Liver (tissue), 9 donors: ENCODE results near the gene SYT6. TPM values are rescaled to one million over a fixed set of nuclear protein-coding genes. Genes with fewer than 3 reads are reported as not detected.

Source experiments
- DNase-seq: peaks from one replicate; pipeline ENCODE4 v3.0.0-alpha.2; 2017; ENCODE audit warnings: low spot score
- H3K27ac ChIP-seq, 2 donors: one replicate each; pipeline ENCODE4 v1.7.0; 2013; ENCODE audit warnings: inconsistent platforms in 2 of 2, low read length in 2 of 2, control low read depth in 1 of 2, low read depth in 1 of 2, mild to moderate bottlenecking in 1 of 2
- H3K27me3 ChIP-seq, 4 donors: one replicate each; pipeline versions ENCODE4 v1.6.1 to v1.7.0; 2013; ENCODE audit warnings: low read length in 3 of 4, inconsistent platforms in 1 of 4, mild to moderate bottlenecking in 1 of 4, moderate library complexity in 1 of 4; ENCODE audit not compliant: control insufficient read depth in 4 of 4, insufficient read depth in 4 of 4
- H3K36me3 ChIP-seq, 4 donors: one replicate each; pipeline versions ENCODE4 v1.6.1 to v1.7.0; 2013; ENCODE audit warnings: low read length in 3 of 4, mild to moderate bottlenecking in 3 of 4, low read depth in 1 of 4, moderate library complexity in 1 of 4; ENCODE audit not compliant: control insufficient read depth in 4 of 4, insufficient read depth in 3 of 4
- H3K4me1 ChIP-seq, 4 donors: one replicate each; pipeline versions ENCODE4 v1.6.1 to v1.7.0; 2013; ENCODE audit warnings: low read length in 3 of 4, mild to moderate bottlenecking in 3 of 4, moderate library complexity in 1 of 4; ENCODE audit not compliant: control insufficient read depth in 4 of 4, insufficient read depth in 4 of 4
- H3K4me3 ChIP-seq, 3 donors: one replicate each; pipeline versions ENCODE4 v1.6.1 to v1.7.0; 2013; ENCODE audit warnings: low read length in 3 of 3, control low read depth in 1 of 3, low read depth in 1 of 3, mild to moderate bottlenecking in 1 of 3
- H3K9ac ChIP-seq, 2 donors: one replicate each; pipeline ENCODE4 v1.7.0; 2013; ENCODE audit warnings: low read length in 2 of 2, mild to moderate bottlenecking in 2 of 2, moderate library complexity in 2 of 2, control low read depth in 1 of 2, low read depth in 1 of 2
- H3K9me3 ChIP-seq, 4 donors: one replicate each; pipeline versions ENCODE4 v1.6.1 to v1.7.0; 2013; ENCODE audit warnings: low read length in 3 of 4; ENCODE audit not compliant: control insufficient read depth in 4 of 4
- ATF3 ChIP-seq: IDR thresholded peaks from 2 replicates; pipeline ENCODE4 v1.6.1; 2016; ENCODE audit warnings: antibody characterized with exemption
- CTCF ChIP-seq: fragments of 150-350 bp; IDR thresholded peaks from 2 replicates; pipeline ENCODE4 v1.5.1; 2017; ENCODE audit warnings: improper control_type of control experiment, low read depth, low read length; ENCODE audit not compliant: missing input control
- EGR1 ChIP-seq, 2 donors: IDR thresholded peaks; 2 replicates each; pipeline ENCODE4 v1.6.1; 2016 to 2018; ENCODE audit warnings: antibody characterized with exemption in 2 of 2, low read depth in 2 of 2
- FOXA1 ChIP-seq: IDR thresholded peaks from 2 replicates; pipeline ENCODE4 v1.6.1; 2016; ENCODE audit warnings: antibody characterized with exemption
- FOXA2 ChIP-seq: IDR thresholded peaks from 2 replicates; pipeline ENCODE4 v1.6.1; 2016; ENCODE audit warnings: antibody characterized with exemption
- HNF4A ChIP-seq, 2 donors: conservative IDR thresholded peaks; 2 replicates each; pipeline ENCODE4 v1.6.1; 2016; ENCODE audit warnings: antibody characterized with exemption in 2 of 2, mild to moderate bottlenecking in 2 of 2
- REST ChIP-seq: IDR thresholded peaks from 2 replicates; pipeline ENCODE4 v1.6.1; 2016; ENCODE audit warnings: antibody characterized with exemption, mild to moderate bottlenecking
- RXRA ChIP-seq, 2 donors: IDR thresholded peaks; 2 replicates each; pipeline ENCODE4 v1.6.1; 2017 to 2018; ENCODE audit warnings: antibody characterized with exemption in 2 of 2, mild to moderate bottlenecking in 1 of 2
- TAF1 ChIP-seq: conservative IDR thresholded peaks from 2 replicates; pipeline ENCODE4 v1.6.1; 2016; ENCODE audit warnings: antibody characterized with exemption, mild to moderate bottlenecking
- YY1 ChIP-seq: IDR thresholded peaks from 2 replicates; pipeline ENCODE4 v1.6.1; 2016; ENCODE audit warnings: antibody characterized with exemption, mild to moderate bottlenecking
- ZBTB33 ChIP-seq: IDR thresholded peaks from 2 replicates; pipeline ENCODE4 v1.6.1; 2016; ENCODE audit warnings: antibody characterized with exemption
- WGBS: extraction: QIAGEN DNeasy Blood & Tissue Kit; methylation state at CpG from one replicate; pipeline ENCODE4 v1.1.7; 2013; 5-methylcytosine and 5-hydroxymethylcytosine counted together
- polyA plus RNA-seq, 2 donors: library from polyadenylated mRNA; stranded (reverse) in 1 of 2; unstranded in 1 of 2; fragments of 200-250 nt in 1 of 2; fragments of >200 nt in 1 of 2; fragmentation: Nextera tagmentation in 1 of 2; extraction: Ambion mirVana in 1 of 2; gene quantifications; one replicate each; pipeline versions ENCODE4 v1.2.1 to v1.2.3, GENCODE V29; 2013 to 2015
- total RNA-seq, 2 donors: library from RNA; depleted of rRNA; stranded (reverse); fragments of >200 nt; gene quantifications; one replicate each; pipeline ENCODE4 v1.2.3, GENCODE V29; 2014
- donor health status: healthy.
- donor health status: healthy.
- donor health status: healthy.
- donor health status: healthy.
- donor health status: healthy.

The SYT6 gene
- total and polyA plus RNA-seq, 4 donors, result under 0.01 to 0.17 TPM; not detected in 2

- TF ChIP-seq ZBTB33 (no peak), ATF3 (no peak), FOXA2 (no peak), YY1 (no peak), FOXA1 (no peak)
These were observed 61.2 kb downstream of the SYT6 start (continued) for GRCh38 chr1:114092186-114093062.

- Histone ChIP-seq H3K36me3 (no peaks in the 10 kb centered on the region), H3K4me3 (no peak overlapping the region), H3K9ac (no peak overlapping the region), H3K27ac (no peak overlapping the region), H3K27me3 (no peaks in the 10 kb centered on the region), H3K4me1 (no peaks in the 10 kb centered on the region), H3K9me3 (no peaks in the 10 kb centered on the region)
- DNase-seq, result no peak
- WGBS, result 91% methylated on average over 10 of the region's 10 CpGs
- TF ChIP-seq EGR1 (IDR thresholded peaks at IDR 0.05; ENCODE audit: low read depth in 2 of 2) (no peak), FOXA1 (no peak), TAF1 (no peak), RXRA (IDR thresholded peaks at IDR 0.05) (no peak), YY1 (no peak), CTCF (no peak), HNF4A (conservative IDR thresholded peaks at IDR 0.05) (no peak)
These were observed 62.0 kb downstream of the SYT6 start for GRCh38 chr1:114091711-114092110.

GRCh38 chr1:114090738-114091505 lies 62.7 kb downstream of the SYT6 start:
- no peak overlapping the region for H3K9ac ChIP-seq
- DNase-seq, result no peak
- no peak for TF ChIP-seq REST
- no peaks in the 10 kb centered on the region for H3K4me1 ChIP-seq
- WGBS, result 88% methylated on average over 11 of the region's 11 CpGs
- no peaks in the 10 kb centered on the region for H3K9me3 ChIP-seq
- H3K27me3 ChIP-seq, result no peaks in the 10 kb centered on the region
- no peak overlapping the region for H3K4me3 ChIP-seq
- no peak overlapping the region for H3K27ac ChIP-seq
- H3K36me3 ChIP-seq, result no peaks in the 10 kb centered on the region
